ENCODE measurements around the gene CACNA1E.
"Not testable (repeated sequence)": the region's sequence is repeated elsewhere in the genome, so short reads cannot be mapped to it uniquely, and the experiment has no call there.

CACNA1E gene

GRCh38 chr1:181518152-181518551, 34.8 kb downstream of the CACNA1E start:
- no peak for DNase-seq

- DNase-seq = no peak
Measured at GRCh38 chr1:181522864-181523263, 39.5 kb downstream of the CACNA1E start.

- DNase-seq = no peak
Measured at GRCh38 chr1:181525104-181525721, 41.9 kb downstream of the CACNA1E start.

GRCh38 chr1:181528241-181528640, 44.9 kb downstream of the CACNA1E start:
- DNase-seq = not testable (repeated sequence)

GRCh38 chr1:181531441-181531840, 48.1 kb downstream of the CACNA1E start:
- no peak for DNase-seq

- no peak for DNase-seq
Measured at GRCh38 chr1:181531951-181532600, 48.8 kb downstream of the CACNA1E start.

GRCh38 chr1:181538836-181539235, 55.5 kb downstream of the CACNA1E start:
- DNase-seq = no peak

- no peak for DNase-seq
Measured at GRCh38 chr1:181541458-181541857, 58.1 kb downstream of the CACNA1E start.

GRCh38 chr1:181541947-181542346, 58.6 kb downstream of the CACNA1E start:
- no peak for DNase-seq

- DNase-seq = not testable (repeated sequence)
Measured at GRCh38 chr1:181542406-181542805, 59.1 kb downstream of the CACNA1E start.

GRCh38 chr1:181545395-181545794, 62.1 kb downstream of the CACNA1E start:
- DNase-seq = no peak

GRCh38 chr1:181548497-181548896, 65.2 kb downstream of the CACNA1E start:
- DNase-seq = peak; percentile 33

- DNase-seq = peak; percentile 37
Measured at GRCh38 chr1:181551249-181551648, 67.9 kb downstream of the CACNA1E start.

GRCh38 chr1:181551754-181552153, 68.4 kb downstream of the CACNA1E start:
- no peak for DNase-seq

- no peak for DNase-seq
Measured at GRCh38 chr1:181554465-181554864, 71.1 kb downstream of the CACNA1E start.

- DNase-seq = no peak
Measured at GRCh38 chr1:181556631-181557030, 73.3 kb downstream of the CACNA1E start.

GRCh38 chr1:181557313-181557712, 74.0 kb downstream of the CACNA1E start:
- no peak for DNase-seq

- no peak for DNase-seq
Measured at GRCh38 chr1:181558416-181558815, 75.1 kb downstream of the CACNA1E start.

- no peak for DNase-seq
Measured at GRCh38 chr1:181559142-181559541, 75.8 kb downstream of the CACNA1E start.

- DNase-seq = no peak
Measured at GRCh38 chr1:181562395-181562794, 79.1 kb downstream of the CACNA1E start.

GRCh38 chr1:181568736-181569135, 85.4 kb downstream of the CACNA1E start:
- DNase-seq = no peak

- DNase-seq = no peak
Measured at GRCh38 chr1:181577475-181577874, 94.2 kb downstream of the CACNA1E start.

- DNase-seq = no peak
Measured at GRCh38 chr1:181583598-181583997, 100.3 kb downstream of the CACNA1E start.

- DNase-seq = peak; percentile 21
Measured at GRCh38 chr1:181587870-181588438, 104.6 kb downstream of the CACNA1E start.

Data from right hindlimb (tissue), 1 donor.